Stimulated activated CD8-positive, alpha-beta memory T cell treated with anti-CD3 and anti-CD28 coated beads, Interleukin-15, amount 100 ng/mL, for 24 hours (primary cell): ENCODE data around the gene VMP1.
"Not testable (repeated sequence)": the region's sequence is repeated elsewhere in the genome, so short reads cannot be mapped to it uniquely, and the experiment has no call there.

Experiments
- DNase-seq: peaks from one replicate; pipeline ENCODE4 v3.0.0-alpha.2; 2020; ENCODE audit warnings: low read depth

VMP1 gene

DNA sequence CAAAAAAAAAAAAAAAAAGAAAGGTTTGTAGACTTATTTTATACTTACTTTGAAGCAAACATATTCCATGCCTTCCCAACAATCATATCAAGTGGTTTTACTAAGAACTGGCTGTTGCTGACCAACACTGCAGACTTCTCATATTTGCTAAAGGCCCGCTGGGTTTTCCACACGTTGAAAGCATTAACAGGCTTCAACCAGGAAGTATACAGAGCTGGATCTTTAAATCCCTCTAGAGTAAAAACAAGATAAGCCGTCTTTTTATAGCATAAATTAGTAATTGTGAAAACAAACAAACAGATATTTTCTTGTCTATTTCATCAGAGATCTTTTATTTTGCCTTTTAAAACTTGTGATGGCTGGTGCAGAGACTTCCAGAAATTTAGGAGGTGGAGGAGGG is 156.2 kb downstream of the VMP1 start:
- DNase-seq, result no peak

DNA sequence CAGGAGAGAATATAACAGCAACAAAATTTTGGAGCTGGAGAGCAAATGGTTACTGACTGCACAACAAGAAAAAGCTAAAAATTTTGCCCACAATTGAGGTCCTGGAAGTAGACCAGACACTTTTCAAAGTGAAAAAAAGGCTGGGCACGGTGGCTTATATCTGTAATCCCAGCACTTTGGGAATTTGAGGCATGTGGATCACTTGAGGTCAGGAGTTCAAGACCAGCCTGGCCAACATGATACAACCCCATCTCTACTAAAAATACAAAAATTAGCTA is 162.4 kb downstream of the VMP1 start:
- DNase-seq, result no peak

DNA sequence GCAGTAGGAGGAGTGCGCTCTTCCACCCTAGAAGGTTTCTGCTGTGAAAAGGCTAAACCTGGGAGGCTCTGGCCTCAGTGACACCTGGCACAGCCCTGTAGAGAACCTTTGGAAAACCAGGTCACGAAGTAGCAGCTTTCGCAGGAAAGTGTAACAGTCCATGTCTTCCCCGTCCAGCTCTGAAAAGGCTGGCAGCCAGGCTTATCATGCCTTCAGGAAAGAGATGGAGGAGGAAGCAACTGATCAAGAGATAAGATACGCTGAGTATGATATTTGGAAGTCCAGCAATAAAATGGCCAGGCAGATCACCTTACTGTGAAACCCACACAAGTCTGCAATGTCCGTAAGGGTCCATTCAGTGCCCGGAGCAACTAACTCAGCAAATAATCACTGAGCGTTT is 163.0 kb downstream of the VMP1 start:
- DNase-seq, result no peak

- no peak for DNase-seq
These were observed 164.9 kb downstream of the VMP1 start for GRCh38 chr17:59872351-59872750.

GRCh38 chr17:59873414-59873813 is 166.0 kb downstream of the VMP1 start:
- DNase-seq, result not testable (repeated sequence)

DNA sequence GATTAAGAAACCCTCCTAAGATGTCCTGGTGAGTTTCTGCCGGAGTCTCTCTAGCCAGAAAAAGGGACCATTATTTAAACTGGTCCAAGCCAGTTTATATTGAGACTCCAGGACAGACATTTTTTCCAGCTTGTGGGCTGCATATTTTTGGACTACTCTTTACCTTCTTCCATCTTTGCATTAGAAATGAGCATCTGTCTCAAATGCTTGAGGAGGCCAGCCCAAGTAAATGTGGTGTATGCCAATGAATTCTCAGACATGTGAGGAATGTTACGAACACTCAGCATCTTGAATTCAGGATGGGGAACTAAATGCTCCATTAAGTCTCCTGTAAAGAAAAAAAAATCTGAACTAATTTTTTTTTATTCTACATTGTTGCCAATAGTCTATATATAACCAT is 166.9 kb downstream of the VMP1 start:
- DNase-seq, result no peak

DNA sequence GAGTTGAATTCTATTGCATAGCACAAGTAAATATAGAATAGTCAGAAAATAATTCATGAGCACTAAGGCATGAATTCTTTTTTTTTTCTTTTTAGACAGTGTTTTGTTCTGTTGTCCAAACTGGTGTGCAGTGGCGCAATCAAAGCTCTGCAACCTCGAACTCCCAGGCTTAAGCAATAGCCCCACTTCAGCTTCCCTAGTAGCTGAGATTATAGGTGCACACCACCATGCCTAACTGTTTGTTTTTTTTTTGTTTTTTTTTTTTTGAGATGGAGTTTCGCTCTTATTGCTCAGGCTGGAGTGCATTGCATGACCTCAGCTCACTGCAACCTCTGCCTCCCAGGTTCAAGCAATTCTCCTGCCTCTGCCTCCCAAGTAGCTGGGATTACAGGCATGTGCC is 168.7 kb downstream of the VMP1 start:
- DNase-seq, result no peak

DNA sequence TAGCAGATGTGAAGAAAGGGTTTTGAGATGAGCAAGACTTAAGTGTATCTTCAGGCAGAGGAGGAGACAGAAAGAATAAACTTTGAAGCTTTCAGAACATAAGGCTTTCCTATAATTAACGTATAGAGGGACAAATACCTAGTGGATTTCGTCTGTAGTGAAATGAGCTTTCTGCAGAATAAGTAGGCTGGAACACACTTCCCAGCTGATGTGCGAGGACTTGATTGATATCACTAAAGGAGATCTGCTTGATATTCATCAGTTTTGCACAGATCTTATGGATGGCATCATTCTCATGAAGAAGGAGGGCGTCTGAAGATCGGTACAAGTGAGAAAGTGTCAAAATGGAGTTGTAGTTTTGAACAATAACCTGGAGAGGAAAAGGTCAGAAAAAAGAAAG is 170.5 kb downstream of the VMP1 start:
- DNase-seq, result no peak

DNA sequence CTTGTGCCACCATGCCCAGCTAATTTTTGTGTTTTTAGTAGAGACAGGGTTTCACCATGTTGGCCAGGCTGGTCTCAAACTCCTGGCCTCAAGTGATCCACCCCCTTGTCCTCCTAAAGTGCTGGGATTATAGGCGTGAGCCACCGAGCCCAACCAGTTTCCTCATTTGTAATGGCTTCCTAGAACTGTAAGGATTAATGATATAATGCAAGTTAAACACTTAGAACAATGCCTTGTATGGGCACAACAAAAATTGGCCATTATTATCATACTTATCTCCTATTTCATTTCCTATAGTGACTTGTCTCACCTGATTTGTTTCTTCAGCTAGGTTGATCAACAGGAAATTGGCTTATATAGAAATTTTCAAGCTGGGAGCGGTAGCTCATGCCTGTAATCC is 171.2 kb downstream of the VMP1 start:
- DNase-seq, result no peak

GRCh38 chr17:59884861-59885260 is 177.4 kb downstream of the VMP1 start:
- no peak for DNase-seq

DNA sequence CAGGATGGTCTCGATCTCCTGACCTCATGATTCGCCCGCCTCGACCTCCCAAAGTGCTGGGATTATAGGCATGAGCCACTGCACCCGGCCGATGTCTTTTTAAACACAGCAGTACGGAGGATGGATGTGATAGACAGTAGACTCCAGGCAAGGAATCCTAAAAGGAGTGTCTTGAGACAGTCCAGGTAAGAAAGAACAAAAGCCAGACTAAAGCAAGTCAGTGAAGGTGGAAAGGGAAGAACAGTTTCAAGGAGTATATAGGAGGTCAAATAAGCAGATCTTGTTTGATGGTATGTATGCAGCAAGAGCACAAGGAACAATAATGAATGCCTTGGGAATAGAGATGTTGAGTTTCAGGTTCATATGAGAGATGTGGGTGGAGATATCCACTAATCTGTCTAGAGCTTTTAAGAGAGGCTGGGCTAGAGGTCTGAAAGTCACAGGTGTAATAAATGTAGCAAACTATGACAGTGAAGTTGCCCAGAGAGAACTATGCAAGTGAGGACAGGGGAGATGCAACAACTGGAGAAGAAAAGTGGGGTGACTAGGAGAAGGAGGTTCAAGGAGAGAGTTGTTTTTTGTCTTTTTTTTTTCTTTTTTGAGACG is 180.8 kb downstream of the VMP1 start:
- DNase-seq, result no peak

DNA sequence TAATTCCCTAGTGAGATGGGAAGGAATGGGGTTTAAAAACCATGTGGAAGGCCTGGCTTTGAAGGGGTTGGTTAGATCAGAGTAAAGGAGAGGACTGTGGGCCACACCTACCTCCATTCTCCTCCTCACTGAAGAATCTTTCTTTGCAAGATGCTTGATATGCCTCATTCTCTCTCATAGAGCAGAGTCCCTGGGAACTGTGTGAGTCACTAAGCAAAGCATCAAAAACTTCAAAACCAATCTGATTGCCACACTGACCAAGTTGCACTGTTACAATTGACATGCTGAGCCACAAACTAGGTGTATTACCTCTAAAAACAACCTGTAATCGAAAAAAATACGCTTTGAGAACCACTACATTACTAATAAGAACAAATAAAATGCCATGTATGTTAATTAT is 183.3 kb downstream of the VMP1 start:
- no peak for DNase-seq
